ENCODE measurements around the gene GSG1L.

GRCh38 chr16:28011223-28011622 is 52.3 kb downstream of the GSG1L start:
- TF ChIP-seq POLR2A (IDR thresholded peaks at IDR 0.05; ENCODE audit: low read depth, low read length) (no peak), PAX5 (IDR thresholded peaks at IDR 0.05; ENCODE audit: insufficient read depth, low read length, severe bottlenecking) (no peak), TAF1 (IDR thresholded peaks at IDR 0.05; ENCODE audit: low read depth, low read length) (no peak), POLR2AphosphoS5 (IDR thresholded peaks at IDR 0.05; ENCODE audit: low read depth, low read length) (no peak), SPI1 (IDR thresholded peaks at IDR 0.05; ENCODE audit: low read depth, low read length) (no peak)
